Measurements from ENCODE around the gene CCL19. TPM values are rescaled to one million over a fixed set of nuclear protein-coding genes. Genes with fewer than 3 reads are reported as not detected.
"Not testable (repeated sequence)": the region's sequence is repeated elsewhere in the genome, so short reads cannot be mapped to it uniquely, and the experiment has no call there.

The CCL19 gene
- total RNA-seq, 1 donor from 2014 or later = not detected

GRCh38 chr9:34732886-34733285 lies 41.8 kb upstream of the CCL19 start:
- H3K9me3 Mint-ChIP-seq = no peaks in the 10 kb centered on the region
- Histone ChIP-seq H3K27me3 (no peaks in the 10 kb centered on the region), H3K36me3 (no peaks in the 10 kb centered on the region), H3K9me3 (ENCODE audit: low read depth) (no peaks in the 10 kb centered on the region), H3K9ac (no peak overlapping the region), H3K79me2 (ENCODE audit: low read depth) (no peaks in the 10 kb centered on the region), H3K4me2 (no peak overlapping the region), H3F3A (ENCODE audit: low read depth) (no peaks in the 10 kb centered on the region), H3K27ac (no peak overlapping the region), H2AFZ (replicated peaks) (no peak overlapping the region), H3K4me1 (no peaks in the 10 kb centered on the region), H4K20me1 (ENCODE audit: low read depth) (no peaks in the 10 kb centered on the region), H3K4me3 (no peak overlapping the region)
- no peaks in the 10 kb centered on the region for H3K27me3 Mint-ChIP-seq (ENCODE audit: insufficient read depth, low read depth)
- TF ChIP-seq, protein P1, sequence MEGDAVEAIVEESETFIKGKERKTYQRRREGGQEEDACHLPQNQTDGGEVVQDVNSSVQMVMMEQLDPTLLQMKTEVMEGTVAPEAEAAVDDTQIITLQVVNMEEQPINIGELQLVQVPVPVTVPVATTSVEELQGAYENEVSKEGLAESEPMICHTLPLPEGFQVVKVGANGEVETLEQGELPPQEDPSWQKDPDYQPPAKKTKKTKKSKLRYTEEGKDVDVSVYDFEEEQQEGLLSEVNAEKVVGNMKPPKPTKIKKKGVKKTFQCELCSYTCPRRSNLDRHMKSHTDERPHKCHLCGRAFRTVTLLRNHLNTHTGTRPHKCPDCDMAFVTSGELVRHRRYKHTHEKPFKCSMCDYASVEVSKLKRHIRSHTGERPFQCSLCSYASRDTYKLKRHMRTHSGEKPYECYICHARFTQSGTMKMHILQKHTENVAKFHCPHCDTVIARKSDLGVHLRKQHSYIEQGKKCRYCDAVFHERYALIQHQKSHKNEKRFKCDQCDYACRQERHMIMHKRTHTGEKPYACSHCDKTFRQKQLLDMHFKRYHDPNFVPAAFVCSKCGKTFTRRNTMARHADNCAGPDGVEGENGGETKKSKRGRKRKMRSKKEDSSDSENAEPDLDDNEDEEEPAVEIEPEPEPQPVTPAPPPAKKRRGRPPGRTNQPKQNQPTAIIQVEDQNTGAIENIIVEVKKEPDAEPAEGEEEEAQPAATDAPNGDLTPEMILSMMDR (IDR thresholded peaks at IDR 0.05) = no peak
- TF ChIP-seq EZH2phosphoT487 (IDR thresholded peaks at IDR 0.05) = no peak
- no peak for TF ChIP-seq EZH2 (IDR thresholded peaks at IDR 0.05)
- no peak for DNase-seq (ENCODE audit: low spot score)
- H3K36me3 Mint-ChIP-seq = no peaks in the 10 kb centered on the region
- H3K4me1 Mint-ChIP-seq = no peaks in the 10 kb centered on the region
- no peak overlapping the region for H3K27ac Mint-ChIP-seq
- no peak overlapping the region for H3K4me3 Mint-ChIP-seq

- Histone ChIP-seq H3K4me2 (no peak overlapping the region), H3K27ac (no peak overlapping the region), H3K36me3 (no peaks in the 10 kb centered on the region), H2AFZ (replicated peaks) (no peak overlapping the region), H3K4me3 (no peak overlapping the region), H3K27me3 (peaks cover 3% of the 10 kb centered on the region), H3K79me2 (ENCODE audit: low read depth) (no peaks in the 10 kb centered on the region), H3K9me3 (ENCODE audit: low read depth) (no peaks in the 10 kb centered on the region), H3F3A (ENCODE audit: low read depth) (no peaks in the 10 kb centered on the region), H3K4me1 (no peaks in the 10 kb centered on the region), H3K9ac (no peak overlapping the region), H4K20me1 (ENCODE audit: low read depth) (no peaks in the 10 kb centered on the region)
- DNase-seq (ENCODE audit: low spot score) = no peak
- Mint-ChIP-seq H3K27ac (no peak overlapping the region), H3K27me3 (ENCODE audit: insufficient read depth, low read depth) (no peaks in the 10 kb centered on the region), H3K4me3 (no peak overlapping the region), H3K4me1 (no peaks in the 10 kb centered on the region), H3K9me3 (no peaks in the 10 kb centered on the region), H3K36me3 (no peaks in the 10 kb centered on the region)
- TF ChIP-seq EZH2 (IDR thresholded peaks at IDR 0.05) = no peak
- TF ChIP-seq, protein P1 (IDR thresholded peaks at IDR 0.05) = no peak
- TF ChIP-seq EZH2phosphoT487 (IDR thresholded peaks at IDR 0.05) = no peak
These were observed 41.4 kb upstream of the CCL19 start for GRCh38 chr9:34732478-34732877.

DNA sequence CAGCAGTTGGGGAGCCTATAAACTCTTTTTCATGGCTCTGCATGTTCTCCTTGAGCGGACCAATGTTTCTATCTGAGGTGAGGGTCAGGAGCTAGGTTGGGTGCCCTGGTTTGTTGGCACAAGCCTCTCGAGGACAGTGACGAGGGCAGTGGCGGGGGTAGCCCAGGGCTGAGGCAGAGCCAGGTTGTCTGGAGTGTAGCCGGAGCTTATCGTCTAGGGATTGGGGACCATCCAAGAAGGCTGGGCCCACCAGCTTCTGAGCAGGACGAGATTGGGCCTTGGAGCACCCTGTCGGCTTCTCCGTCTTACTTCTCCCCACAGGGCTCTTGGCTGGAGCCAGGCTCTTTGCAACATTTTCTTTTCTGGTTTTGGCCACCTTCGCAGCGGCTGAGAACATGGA lies 32.1 kb upstream of the CCL19 start:
- H3K27ac Mint-ChIP-seq = no peak overlapping the region
- no peaks in the 10 kb centered on the region for H3K9me3 Mint-ChIP-seq
- no peaks in the 10 kb centered on the region for H3K4me1 Mint-ChIP-seq
- Histone ChIP-seq H2AFZ (replicated peaks) (no peak overlapping the region), H4K20me1 (ENCODE audit: low read depth) (no peaks in the 10 kb centered on the region), H3K27me3 (peaks cover 3% of the 10 kb centered on the region), H3K9ac (no peak overlapping the region), H3K4me2 (no peak overlapping the region), H3F3A (ENCODE audit: low read depth) (no peaks in the 10 kb centered on the region), H3K4me3 (no peak overlapping the region), H3K9me3 (ENCODE audit: low read depth) (no peaks in the 10 kb centered on the region), H3K79me2 (ENCODE audit: low read depth) (no peaks in the 10 kb centered on the region), H3K4me1 (no peaks in the 10 kb centered on the region), H3K36me3 (no peaks in the 10 kb centered on the region), H3K27ac (no peak overlapping the region)
- H3K36me3 Mint-ChIP-seq = no peaks in the 10 kb centered on the region
- H3K27me3 Mint-ChIP-seq (ENCODE audit: insufficient read depth, low read depth) = peaks cover 5% of the 10 kb centered on the region
- H3K4me3 Mint-ChIP-seq = no peak overlapping the region
- no peak for DNase-seq (ENCODE audit: low spot score)
- no peak for TF ChIP-seq EZH2 (IDR thresholded peaks at IDR 0.05)
- TF ChIP-seq, protein P1 (IDR thresholded peaks at IDR 0.05) = no peak
- no peak for TF ChIP-seq EZH2phosphoT487 (IDR thresholded peaks at IDR 0.05)

DNA sequence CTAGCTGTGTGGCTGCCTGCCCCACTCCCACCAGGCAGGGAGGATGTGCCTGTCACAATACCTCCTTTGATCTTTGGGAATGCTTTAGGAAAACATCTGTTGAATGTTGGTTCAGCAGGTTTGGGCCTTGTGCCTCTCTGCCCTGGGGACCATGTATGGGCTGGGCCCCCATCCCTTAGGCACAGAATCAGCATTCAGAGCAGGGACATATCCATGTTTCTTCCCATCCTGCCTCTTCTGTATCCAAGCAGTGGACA lies 28.6 kb upstream of the CCL19 start:
- H3K9ac ChIP-seq; H3K79me2 ChIP-seq (ENCODE audit: low read depth); H3K27me3 Mint-ChIP-seq (ENCODE audit: insufficient read depth, low read depth); H3K4me1 ChIP-seq; H3K9me3 Mint-ChIP-seq; H3K4me1 Mint-ChIP-seq; DNase-seq (ENCODE audit: low spot score); H3K36me3 Mint-ChIP-seq; H3K4me3 ChIP-seq; H3K27me3 ChIP-seq; H3K27ac ChIP-seq; H3F3A ChIP-seq (ENCODE audit: low read depth); H4K20me1 ChIP-seq (ENCODE audit: low read depth); H3K4me3 Mint-ChIP-seq; H3K4me2 ChIP-seq; H2AFZ ChIP-seq (replicated peaks); H3K36me3 ChIP-seq; H3K27ac Mint-ChIP-seq; H3K9me3 ChIP-seq (ENCODE audit: low read depth): not testable (repeated sequence)
